Right ventricle myocardium inferior (tissue), 1 donor: Measurements from ENCODE around the gene TBL2. TPM values are rescaled to one million over a fixed set of nuclear protein-coding genes. Genes with fewer than 3 reads are reported as not detected.

Experiments used
- ATAC-seq: fragments of 200-7000 bp; cut with Tn5 transposase; one replicate; pipeline ENCODE4 v1.9.1; 2020; ENCODE audit warnings: mild to moderate bottlenecking, moderate library complexity
- DNase-seq: peaks from one replicate; pipeline ENCODE4 v3.0.0; 2021; ENCODE audit errors: missing footprints
- intact Hi-C: fragments of 100-400 bp; cut with DNase I; formaldehyde crosslinking; loops from one replicate; pipeline ENCODE4 v1.11.0; 2022
- total RNA-seq: library from RNA; stranded (reverse); fragmentation: NEBNext Ultra II Directional; extraction: Animal tissue kit (Norgen Biotek cat#: 25700); gene quantifications from one replicate; pipeline ENCODE4 v1.2.1, GENCODE V29; 2021
- donor health status: DM: no; HTN: yes; CAD: no; lungs with severe emphysema.

Gene TBL2
- total RNA-seq, 1 donor from 2014 or later = 10.4 TPM

GRCh38 chr7:73519867-73520672 lies 58.3 kb downstream of the TBL2 start:
- ATAC-seq (no peak), DNase-seq (no peak)
- intact Hi-C loops = loop anchor here (5.0 kb wide), 1 partner anchor 688 kb away; no protein-coding TSS in a partner anchor

DNA sequence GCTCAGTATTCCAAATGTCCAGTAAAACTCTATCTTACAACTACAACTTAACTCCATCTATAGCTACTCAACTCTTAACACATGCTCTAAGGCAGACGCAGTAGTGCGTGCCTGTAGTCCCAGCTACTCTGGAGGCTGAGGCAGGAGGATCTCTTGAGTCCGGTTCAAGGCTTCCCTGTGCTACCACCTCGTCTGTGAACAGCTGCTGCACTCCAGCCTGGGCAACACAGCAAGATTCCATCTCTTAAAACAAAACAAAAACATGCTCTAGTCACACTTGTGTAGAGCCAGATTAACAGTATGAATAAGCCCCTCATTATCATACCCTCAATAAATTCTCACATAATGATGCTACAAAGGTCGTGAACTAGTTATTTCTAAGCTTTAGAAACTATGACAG lies 59.9 kb downstream of the TBL2 start:
- ATAC-seq = no peak
- no peak for DNase-seq
- intact Hi-C loops = no loop called here

Other genes starting within 250 kb of the TBL2 start
- gene FZD9, start 144.8 kb downstream of the TBL2 start, total RNA-seq = 0.46 TPM
- gene BAZ1B, start 56.3 kb downstream of the TBL2 start, total RNA-seq = 40.9 TPM
- gene BCL7B, start 20.9 kb downstream of the TBL2 start, total RNA-seq = 71.5 TPM
- 6.4 TPM for gene MLXIPL, start 45.9 kb upstream of the TBL2 start, total RNA-seq
- 3.0 TPM for gene VPS37D, start 89.3 kb upstream of the TBL2 start, total RNA-seq
- gene DNAJC30, start 104.9 kb upstream of the TBL2 start, total RNA-seq = 13.8 TPM
- gene BUD23, start 105.0 kb upstream of the TBL2 start, total RNA-seq = 81.1 TPM
- gene STX1A, start 141.1 kb upstream of the TBL2 start, total RNA-seq = 1.6 TPM
- 21.5 TPM for gene ABHD11, start 160.2 kb upstream of the TBL2 start, total RNA-seq
- gene CLDN3, start 191.7 kb upstream of the TBL2 start, total RNA-seq = not detected